Activated CD4-positive, alpha-beta T cell treated with anti-CD3 and anti-CD28 coated beads for 24 hours (primary cell): ENCODE results near the gene RYR2.

Experiments
- DNase-seq, 2 donors: peaks; one replicate each; pipeline ENCODE4 v3.0.0-alpha.2; 2020; ENCODE audit warnings: low read depth in 2 of 2

The RYR2 gene

GRCh38 chr1:237857455-237857854 is 815.5 kb downstream of the RYR2 start:
- no peak for DNase-seq

- no peak for DNase-seq
Observed at GRCh38 chr1:237858992-237859391, 817.0 kb downstream of the RYR2 start.

DNA sequence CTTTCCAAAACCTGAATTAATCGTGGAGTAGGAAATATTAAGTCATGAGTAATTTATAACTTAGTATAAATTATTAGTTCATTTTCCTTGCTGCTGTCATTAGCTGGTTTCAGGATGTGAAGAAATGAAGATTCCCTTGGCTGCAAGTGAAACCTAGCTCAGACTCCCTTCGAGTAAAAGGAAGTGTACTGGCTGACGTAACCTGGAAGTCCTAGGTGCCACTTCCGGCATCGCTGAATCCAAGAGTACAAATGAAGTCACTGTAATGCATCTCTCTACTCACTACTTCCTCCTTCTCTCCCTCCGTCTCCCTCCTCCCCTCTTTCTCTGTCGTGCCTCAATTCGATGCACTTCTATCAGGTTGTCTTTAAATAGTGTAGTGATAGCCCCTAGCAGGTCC is 820.0 kb downstream of the RYR2 start:
- no peak for DNase-seq

- no peak for DNase-seq
Observed at GRCh38 chr1:237863234-237863633, 821.2 kb downstream of the RYR2 start.

- DNase-seq = no peak
Observed at GRCh38 chr1:237864338-237865244, 822.6 kb downstream of the RYR2 start.

GRCh38 chr1:237867380-237867888 is 825.5 kb downstream of the RYR2 start:
- DNase-seq = no peak

DNA sequence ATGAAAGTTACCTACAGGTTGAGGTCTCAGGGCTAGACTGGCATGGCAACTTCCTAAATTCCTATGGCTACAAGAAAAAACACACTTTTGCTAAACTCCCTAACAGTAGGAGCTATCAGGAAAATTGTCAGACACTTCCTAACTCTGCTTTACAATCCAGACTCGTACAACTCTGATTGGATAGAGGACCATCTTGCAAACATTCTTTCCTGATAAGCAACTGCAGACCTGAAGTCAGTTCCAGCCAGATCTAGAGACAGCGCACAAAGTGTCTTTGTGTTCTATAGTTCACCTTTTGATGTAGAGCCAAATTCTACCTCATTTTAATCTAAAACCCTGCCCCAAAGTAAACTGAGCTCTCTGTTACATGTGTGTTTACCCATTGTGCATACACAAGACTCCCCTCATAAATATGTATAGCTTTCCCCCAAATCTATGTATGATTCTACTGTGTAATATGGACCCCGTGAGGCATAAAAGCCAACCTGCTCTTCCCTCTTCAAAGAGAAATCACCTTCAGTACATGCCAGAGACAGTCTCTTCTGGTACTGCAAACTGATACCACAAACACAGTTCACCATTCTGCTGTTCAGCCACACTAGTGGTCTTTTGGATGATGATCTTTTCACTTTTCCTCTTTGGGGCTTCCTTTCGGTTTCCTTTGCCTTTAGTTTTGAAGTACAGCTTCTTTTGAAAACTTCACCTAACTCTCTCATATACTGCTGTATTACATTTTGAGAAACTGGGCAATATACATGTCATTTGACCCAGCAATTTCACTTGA is 827.0 kb downstream of the RYR2 start:
- DNase-seq = no peak

GRCh38 chr1:237873487-237874211 is 831.7 kb downstream of the RYR2 start:
- no peak for DNase-seq

DNA sequence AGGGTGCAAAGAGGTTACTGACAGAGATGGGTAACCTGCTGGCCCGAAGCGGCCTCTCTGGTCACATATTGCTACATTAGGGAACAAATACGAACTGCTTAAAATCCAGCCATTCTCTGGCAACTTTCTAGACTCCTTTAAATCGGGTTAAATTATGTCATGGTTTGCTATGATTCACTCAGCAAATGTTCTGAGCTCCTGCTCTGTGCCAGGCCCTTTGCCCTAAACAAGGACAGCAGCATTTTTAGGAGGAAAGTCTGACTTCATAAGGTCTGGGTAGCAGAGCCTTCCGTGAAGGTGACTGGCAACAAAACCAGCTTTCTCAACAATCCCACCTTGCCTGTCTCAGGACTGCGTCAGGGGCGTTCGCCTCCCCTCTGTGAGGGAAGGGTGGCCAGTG is 833.3 kb downstream of the RYR2 start:
- no peak for DNase-seq

DNA sequence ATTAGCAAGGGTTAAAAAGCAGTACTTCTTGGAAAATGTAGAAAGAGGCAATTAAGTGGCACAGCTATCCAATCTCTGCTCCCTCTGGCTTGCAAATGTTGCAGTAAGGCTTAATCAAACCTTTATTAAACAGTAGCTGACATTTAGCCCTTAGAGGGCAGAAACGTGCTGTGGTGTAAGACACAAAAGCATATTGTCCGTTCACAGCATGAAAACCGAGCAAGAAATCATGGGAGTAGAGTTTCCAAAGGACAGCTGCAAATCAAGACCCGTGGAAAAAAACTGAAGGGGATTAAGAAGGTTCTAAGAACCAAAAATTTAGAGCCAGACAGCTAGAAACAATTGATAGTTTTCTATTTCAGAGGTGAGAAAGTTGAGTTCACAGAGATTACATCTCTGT is 835.6 kb downstream of the RYR2 start:
- DNase-seq = no peak

DNA sequence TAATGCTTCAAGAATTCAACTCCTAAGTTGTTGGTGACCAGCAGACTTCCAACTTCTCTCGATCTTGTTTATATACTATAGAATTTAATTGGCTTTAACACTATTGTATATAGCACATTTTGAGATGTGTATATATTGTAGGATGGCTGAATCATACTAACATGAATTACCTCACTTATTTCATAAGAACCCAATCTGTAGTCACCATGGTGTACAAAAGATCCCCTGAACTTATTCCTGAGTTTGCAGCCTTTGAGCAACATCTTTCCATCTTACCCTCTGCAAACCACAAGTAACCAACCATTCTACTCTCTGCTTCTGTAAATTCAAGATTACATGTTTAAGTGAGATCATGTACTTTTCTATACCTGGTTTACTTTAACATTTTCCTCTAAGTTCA is 836.4 kb downstream of the RYR2 start:
- no peak for DNase-seq

DNA sequence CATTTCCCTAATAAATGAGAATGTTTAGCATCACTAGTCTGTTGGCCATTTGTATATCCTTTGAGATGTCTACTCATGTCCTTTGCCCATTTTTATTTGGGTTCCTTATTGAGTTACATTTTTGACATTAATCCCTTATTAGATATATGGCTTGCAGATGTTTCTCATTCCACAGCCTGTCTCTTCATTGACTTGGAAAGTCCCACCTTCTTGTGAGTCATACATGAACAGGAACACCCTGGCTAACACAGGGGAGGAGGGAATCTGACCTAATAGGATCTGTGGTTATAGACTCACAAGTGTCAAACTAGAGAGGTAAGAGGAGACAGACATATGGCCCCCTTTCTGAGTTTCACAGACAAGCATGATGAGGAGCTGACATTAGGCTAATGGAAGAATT is 837.2 kb downstream of the RYR2 start:
- DNase-seq = no peak
